H9 (cell line): Measurements from ENCODE around the gene KDM2B. TPM values are rescaled to one million over a fixed set of nuclear protein-coding genes. Genes with fewer than 3 reads are reported as not detected.
A peak's percentile ranks its signal among the peaks of the same experiment; 100 is the strongest.

Source experiments
- DNase-seq: peaks from one replicate; pipeline ENCODE4 v3.0.0-alpha.2; 2017
- H2AFZ ChIP-seq: one replicate; pipeline ENCODE4 v1.6.1; 2013; ENCODE audit warnings: mild to moderate bottlenecking, low read length, control low read depth, moderate library complexity
- H2AK5ac ChIP-seq: 2 replicates; pipeline ENCODE4 v1.6.1; 2013; ENCODE audit warnings: low read length, control low read depth, mixed read lengths; ENCODE audit not compliant: insufficient read length
- H2BK120ac ChIP-seq: one replicate; pipeline ENCODE4 v1.6.1; 2013; ENCODE audit warnings: low read depth, mild to moderate bottlenecking, low read length, control low read depth, inconsistent platforms; ENCODE audit not compliant: poor library complexity, severe bottlenecking
- H2BK12ac ChIP-seq: 2 replicates; pipeline ENCODE4 v1.6.1; 2013; ENCODE audit warnings: low read length, control low read depth, mixed read lengths, low read depth; ENCODE audit not compliant: insufficient read length
- H2BK15ac ChIP-seq: 2 replicates; pipeline ENCODE4 v1.6.1; 2013; ENCODE audit warnings: low read depth, low read length, control low read depth
- H2BK20ac ChIP-seq: one replicate; pipeline ENCODE4 v1.6.1; 2013; ENCODE audit warnings: low read depth, mild to moderate bottlenecking, low read length, control low read depth, inconsistent platforms; ENCODE audit not compliant: poor library complexity, severe bottlenecking
- H2BK5ac ChIP-seq: 2 replicates; pipeline ENCODE4 v1.6.1; 2013; ENCODE audit warnings: low read length, control low read depth, mixed read lengths; ENCODE audit not compliant: insufficient read length
- H3K14ac ChIP-seq: 2 replicates; pipeline ENCODE4 v1.6.1; 2013; ENCODE audit warnings: low read length, control low read depth; ENCODE audit not compliant: insufficient read depth
- H3K18ac ChIP-seq: 2 replicates; pipeline ENCODE4 v1.6.1; 2013; ENCODE audit warnings: low read depth, mild to moderate bottlenecking, mixed read lengths, low read length, control low read depth; ENCODE audit not compliant: insufficient read length
- H3K23ac ChIP-seq: 2 replicates; pipeline ENCODE4 v1.6.1; 2013; ENCODE audit warnings: low read length, control low read depth, mixed read lengths, low read depth; ENCODE audit not compliant: insufficient read length
- H3K23me2 ChIP-seq: 2 replicates; pipeline ENCODE4 v1.6.1; 2013; ENCODE audit warnings: low read depth, mild to moderate bottlenecking, mixed read lengths, low read length, control low read depth; ENCODE audit not compliant: insufficient read length, poor library complexity, severe bottlenecking
- H3K27ac ChIP-seq: 2 replicates; pipeline ENCODE4 v1.5.1; 2013; ENCODE audit warnings: low read length, control low read depth, mixed read lengths, low read depth; ENCODE audit not compliant: insufficient read length
- H3K27me3 ChIP-seq: 2 replicates; pipeline ENCODE4 v1.6.1; 2013; ENCODE audit warnings: low read length, control low read depth, inconsistent platforms; ENCODE audit not compliant: insufficient read depth
- H3K4ac ChIP-seq: 2 replicates; pipeline ENCODE4 v1.6.1; 2013; ENCODE audit warnings: low read depth, mild to moderate bottlenecking, control low read depth, inconsistent platforms, low read length, moderate library complexity
- H3K4me1 ChIP-seq: 2 replicates; pipeline ENCODE4 v1.6.1; 2013; ENCODE audit warnings: low read length, control low read depth, inconsistent platforms; ENCODE audit not compliant: insufficient read depth
- H3K4me2 ChIP-seq: 2 replicates; pipeline ENCODE4 v1.6.1; 2013; ENCODE audit warnings: low read length, control low read depth, mixed read lengths; ENCODE audit not compliant: insufficient read length, insufficient read depth
- H3K56ac ChIP-seq: 2 replicates; pipeline ENCODE4 v1.6.1; 2013; ENCODE audit warnings: low read depth, mild to moderate bottlenecking, mixed read lengths, low read length, control low read depth; ENCODE audit not compliant: insufficient read length
- H3K79me1 ChIP-seq: 2 replicates; pipeline ENCODE4 v1.6.1; 2013; ENCODE audit warnings: low read depth, mild to moderate bottlenecking, moderate library complexity, low read length, control low read depth, inconsistent platforms; ENCODE audit not compliant: insufficient read depth, poor library complexity, severe bottlenecking
- H3K79me2 ChIP-seq: 2 replicates; pipeline ENCODE4 v1.6.1; 2013; ENCODE audit warnings: low read length, control low read depth, inconsistent platforms; ENCODE audit not compliant: insufficient read depth
- H3K9ac ChIP-seq: 2 replicates; pipeline ENCODE4 v1.6.1; 2013; ENCODE audit warnings: low read length, control low read depth, mixed read lengths; ENCODE audit not compliant: insufficient read length; ENCODE audit errors: extremely low read depth
- H3K9me3 ChIP-seq: one replicate; pipeline ENCODE4 v1.6.1; 2013; ENCODE audit warnings: low read depth, low read length, inconsistent platforms; ENCODE audit not compliant: control insufficient read depth
- H3T11ph ChIP-seq: one replicate; pipeline ENCODE4 v1.6.1; 2013; ENCODE audit warnings: mild to moderate bottlenecking, low read length, control low read depth, inconsistent platforms
- H4K20me1 ChIP-seq: one replicate; pipeline ENCODE4 v1.6.1; 2013; ENCODE audit not compliant: control insufficient read depth, insufficient read length, insufficient read depth
- H4K5ac ChIP-seq: 2 replicates; pipeline ENCODE4 v1.6.1; 2013; ENCODE audit warnings: low read depth, mild to moderate bottlenecking, mixed read lengths, low read length, control low read depth; ENCODE audit not compliant: insufficient read length
- H4K8ac ChIP-seq: replicated peaks from 2 replicates; pipeline ENCODE4 v1.6.1; 2013; ENCODE audit warnings: low read length, control low read depth, mixed read lengths, low read depth; ENCODE audit not compliant: insufficient read length
- H4K91ac ChIP-seq: 2 replicates; pipeline ENCODE4 v1.6.1; 2013; ENCODE audit warnings: low read depth, mild to moderate bottlenecking, moderate library complexity, mixed read lengths, low read length, control low read depth; ENCODE audit not compliant: insufficient read length
- H3K27ac Mint-ChIP-seq, 3 experiments: 2 replicates in 2 of 3; 3 replicates in 1 of 3; pipeline ENCODE4 v1.8.0; 2020 to 2021; ENCODE audit warnings: mixed read lengths in 3 of 3, mild to moderate bottlenecking in 1 of 3, moderate library complexity in 1 of 3
- H3K27me3 Mint-ChIP-seq: 2 replicates; pipeline ENCODE4 v1.8.0; 2021; ENCODE audit warnings: low read depth, mild to moderate bottlenecking, moderate library complexity, mixed read lengths
- H3K36me3 Mint-ChIP-seq, 3 experiments: 2 replicates in 2 of 3; 3 replicates in 1 of 3; pipeline ENCODE4 v1.8.0; 2020 to 2021; ENCODE audit warnings: low read depth in 3 of 3, mixed read lengths in 3 of 3; ENCODE audit not compliant: insufficient read depth in 1 of 3
- H3K4me1 Mint-ChIP-seq, 2 experiments: 2 replicates each; pipeline ENCODE4 v1.8.0; 2020; ENCODE audit warnings: mixed read lengths in 2 of 2
- H3K4me3 Mint-ChIP-seq, 2 experiments: 2 replicates in 1 of 2; 3 replicates in 1 of 2; pipeline ENCODE4 v1.8.0; 2020 to 2021; ENCODE audit warnings: mild to moderate bottlenecking in 2 of 2, mixed read lengths in 2 of 2, moderate library complexity in 1 of 2
- H3K9me3 Mint-ChIP-seq, 2 experiments: 2 replicates in 1 of 2; 3 replicates in 1 of 2; pipeline ENCODE4 v1.8.0; 2020; ENCODE audit warnings: mild to moderate bottlenecking in 2 of 2, mixed read lengths in 2 of 2, moderate library complexity in 1 of 2
- CTCF ChIP-seq: fragments of 200-600 bp; sonication (generic); conservative IDR thresholded peaks from 3 replicates; pipeline ENCODE4 v1.8.0; 2021; ENCODE audit warnings: antibody characterized with exemption, mild to moderate bottlenecking
- whole genome bisulfite sequencing: extraction: QIAGEN DNeasy Blood & Tissue Kit; methylation state at CpG from one replicate; pipeline ENCODE4 v1.1.7; 2013; ENCODE audit warnings: missing lambda C conversion rate, low lambda C conversion rate, mixed read lengths; ENCODE audit not compliant: insufficient read length; ENCODE audit errors: extremely low coverage; 5-methylcytosine and 5-hydroxymethylcytosine counted together
- total RNA-seq: library from RNA; stranded (reverse); gene quantifications from 2 replicates; pipeline ENCODE4 v1.2.1, GENCODE V29; 2021

KDM2B gene
- total RNA-seq, 1 experiment from 2014 or later, result 143 TPM

GRCh38 chr12:121508533-121508932 lies 72.3 kb downstream of the KDM2B start:
- no peaks in the 10 kb centered on the region for H3K27me3 Mint-ChIP-seq
- no peak overlapping the region for H4K91ac ChIP-seq
- no peak for DNase-seq
- H3K27ac Mint-ChIP-seq, result peak overlapping the region in 1 of 3 experiments; percentile 21; a peak in 1 of 7 replicates
- H3K23me2 ChIP-seq, result no peaks in the 10 kb centered on the region
- no peak overlapping the region for H2BK20ac ChIP-seq
- H3K27ac ChIP-seq, result no peak overlapping the region
- H2BK15ac ChIP-seq, result no peak overlapping the region
- no peaks in the 10 kb centered on the region for H3K4me1 ChIP-seq
- no peaks in the 10 kb centered on the region for H3K27me3 ChIP-seq
- H4K20me1 ChIP-seq, result no peaks in the 10 kb centered on the region
- H3K14ac ChIP-seq, result no peak overlapping the region
- H2AFZ ChIP-seq, result no peak overlapping the region
- H3K79me1 ChIP-seq, result no peaks in the 10 kb centered on the region
- H3K4me2 ChIP-seq, result no peak overlapping the region
- no peaks in the 10 kb centered on the region for H3K9me3 ChIP-seq
- no peak overlapping the region for H2BK5ac ChIP-seq
- H3K18ac ChIP-seq, result no peak overlapping the region
- no peak overlapping the region for H2BK120ac ChIP-seq
- no peak overlapping the region for H2BK12ac ChIP-seq
- H4K8ac ChIP-seq, result no peak overlapping the region
- no peak overlapping the region for H4K5ac ChIP-seq
- H3K56ac ChIP-seq, result no peak overlapping the region
- H3K4me1 Mint-ChIP-seq, result no peaks in the 10 kb centered on the region; a peak in 1 of 4 replicates
- no peak overlapping the region for H3K4me3 Mint-ChIP-seq
- H2AK5ac ChIP-seq, result no peak overlapping the region
- peaks cover 31 to 82% (median 74%) of the 10 kb centered on the region in 3 experiments for H3K36me3 Mint-ChIP-seq
- H3T11ph ChIP-seq, result no peak overlapping the region
- no peaks in the 10 kb centered on the region for H3K9me3 Mint-ChIP-seq
- H3K9ac ChIP-seq, result no peak overlapping the region
- TF ChIP-seq CTCF, result no peak
- no peak overlapping the region for H3K4ac ChIP-seq
- no peaks in the 10 kb centered on the region for H3K79me2 ChIP-seq
- no peak overlapping the region for H3K23ac ChIP-seq
- no CpG with 5 or more reads among the region's 11 CpGs for WGBS
